NB4 (cell line): Measurements from ENCODE around the gene NUP210.

Source experiments
- MYC ChIP-seq: IDR thresholded peaks from 2 replicates; pipeline ENCODE4 v1.6.1; 2011; ENCODE audit warnings: low read depth, low read length
- POLR2A ChIP-seq: IDR thresholded peaks from 2 replicates; pipeline ENCODE4 v1.6.1; 2011; ENCODE audit warnings: mild to moderate bottlenecking; ENCODE audit not compliant: insufficient read length; ENCODE audit errors: extremely low read depth
- TF ChIP-seq, protein P1 (sequence below): IDR thresholded peaks from one replicate; pipeline ENCODE4 v1.5.1; 2012; ENCODE audit warnings: low read depth, low read length
- TF ChIP-seq, protein P2 (sequence below): IDR thresholded peaks from 2 replicates; pipeline ENCODE4 v1.6.1; 2011; ENCODE audit warnings: low read depth, low read length

DNA sequence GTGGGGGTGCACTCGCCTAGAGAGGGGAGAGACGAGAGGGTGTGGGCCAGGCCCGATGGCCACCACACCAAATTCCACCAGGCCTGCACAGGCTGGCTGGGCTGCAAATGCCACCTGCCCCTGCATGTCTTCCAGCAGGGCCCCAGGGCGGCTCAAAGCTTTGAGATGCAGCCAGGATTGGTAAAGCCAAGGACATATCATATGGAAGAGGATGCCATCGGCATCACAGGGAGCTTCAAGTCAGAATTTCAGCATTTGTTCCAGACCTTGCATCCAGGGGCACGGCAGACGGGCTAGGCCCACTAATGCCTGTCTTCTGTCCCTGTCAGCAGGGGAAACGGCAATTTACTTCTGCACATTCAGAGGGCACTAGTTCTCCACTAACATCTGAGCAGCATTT is 97.8 kb downstream of the NUP210 start:
- TF ChIP-seq, protein P1, sequence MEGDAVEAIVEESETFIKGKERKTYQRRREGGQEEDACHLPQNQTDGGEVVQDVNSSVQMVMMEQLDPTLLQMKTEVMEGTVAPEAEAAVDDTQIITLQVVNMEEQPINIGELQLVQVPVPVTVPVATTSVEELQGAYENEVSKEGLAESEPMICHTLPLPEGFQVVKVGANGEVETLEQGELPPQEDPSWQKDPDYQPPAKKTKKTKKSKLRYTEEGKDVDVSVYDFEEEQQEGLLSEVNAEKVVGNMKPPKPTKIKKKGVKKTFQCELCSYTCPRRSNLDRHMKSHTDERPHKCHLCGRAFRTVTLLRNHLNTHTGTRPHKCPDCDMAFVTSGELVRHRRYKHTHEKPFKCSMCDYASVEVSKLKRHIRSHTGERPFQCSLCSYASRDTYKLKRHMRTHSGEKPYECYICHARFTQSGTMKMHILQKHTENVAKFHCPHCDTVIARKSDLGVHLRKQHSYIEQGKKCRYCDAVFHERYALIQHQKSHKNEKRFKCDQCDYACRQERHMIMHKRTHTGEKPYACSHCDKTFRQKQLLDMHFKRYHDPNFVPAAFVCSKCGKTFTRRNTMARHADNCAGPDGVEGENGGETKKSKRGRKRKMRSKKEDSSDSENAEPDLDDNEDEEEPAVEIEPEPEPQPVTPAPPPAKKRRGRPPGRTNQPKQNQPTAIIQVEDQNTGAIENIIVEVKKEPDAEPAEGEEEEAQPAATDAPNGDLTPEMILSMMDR = no peak
- no peak for TF ChIP-seq POLR2A
- TF ChIP-seq MYC = no peak
- TF ChIP-seq, protein P2, sequence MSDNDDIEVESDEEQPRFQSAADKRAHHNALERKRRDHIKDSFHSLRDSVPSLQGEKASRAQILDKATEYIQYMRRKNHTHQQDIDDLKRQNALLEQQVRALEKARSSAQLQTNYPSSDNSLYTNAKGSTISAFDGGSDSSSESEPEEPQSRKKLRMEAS = no peak
